Fibroblast of upper back skin (primary cell): Measurements from ENCODE around the gene OGA.

Source experiments
- DNase-seq: peaks from one replicate; pipeline ENCODE4 v3.0.0-alpha.2; 2013

OGA gene

DNA sequence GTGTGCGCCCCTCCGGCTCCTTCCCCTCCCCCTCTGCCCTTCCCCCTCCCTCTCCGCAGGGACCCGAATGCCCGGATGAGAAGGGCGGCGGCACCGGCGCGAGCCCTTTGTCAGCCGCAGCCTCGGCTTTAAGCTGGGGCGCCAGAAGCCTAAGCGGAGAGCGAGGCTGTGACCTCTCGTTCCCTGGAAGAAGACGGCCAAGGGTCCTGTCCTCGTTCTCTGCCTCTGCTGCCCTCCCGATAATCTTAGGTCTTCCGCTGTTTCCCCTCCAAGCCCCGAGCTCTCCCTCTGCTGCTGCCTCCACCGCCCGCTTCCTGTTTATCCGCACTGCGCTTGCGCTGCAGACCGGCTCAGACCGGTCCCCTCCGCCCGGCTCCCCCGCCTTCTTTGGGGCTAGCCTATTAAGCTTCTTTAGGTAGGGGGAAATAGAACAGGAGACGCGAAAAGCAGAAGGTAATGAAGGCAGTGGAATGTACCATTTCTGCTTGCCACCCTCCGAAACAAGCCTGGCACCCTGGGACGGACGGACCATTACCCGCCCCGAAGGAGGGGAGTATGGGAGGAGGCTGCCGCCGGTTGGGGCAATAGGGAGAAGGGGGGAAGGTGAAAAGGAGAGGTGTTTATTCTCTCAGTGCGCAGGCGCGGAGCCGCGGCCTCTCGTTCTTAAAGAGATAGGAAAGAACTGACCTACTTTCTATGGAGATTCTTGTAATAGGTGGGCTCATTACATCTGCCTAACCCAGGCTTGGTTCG, at the start of gene OGA:
Gene OGA, minus strand, starts transcription at position 326 of the 753 bp plus-strand sequence. CDS start 422 bp downstream, outside the sequence.
- peak; percentile 100 for DNase-seq

DNA sequence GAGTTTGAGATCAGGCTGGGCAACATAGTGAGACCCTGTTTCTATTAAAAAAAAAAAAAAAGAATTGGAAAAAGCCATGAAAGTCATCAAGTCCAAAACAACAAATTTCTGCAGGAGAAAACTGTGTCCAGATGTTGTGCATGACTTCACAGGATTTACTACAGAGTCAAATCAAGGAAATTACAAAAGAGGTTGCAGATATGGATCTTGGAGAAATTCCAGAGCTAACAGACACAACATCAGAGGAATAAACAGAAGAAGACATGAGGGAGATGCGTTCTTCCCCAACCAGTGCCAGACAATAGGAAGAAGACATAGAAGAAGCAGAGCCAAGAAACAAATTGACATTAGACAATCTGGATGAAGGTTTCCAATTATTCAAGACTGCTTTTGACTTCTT, 49.7 kb upstream of the OGA start:
- no peak for DNase-seq

DNA sequence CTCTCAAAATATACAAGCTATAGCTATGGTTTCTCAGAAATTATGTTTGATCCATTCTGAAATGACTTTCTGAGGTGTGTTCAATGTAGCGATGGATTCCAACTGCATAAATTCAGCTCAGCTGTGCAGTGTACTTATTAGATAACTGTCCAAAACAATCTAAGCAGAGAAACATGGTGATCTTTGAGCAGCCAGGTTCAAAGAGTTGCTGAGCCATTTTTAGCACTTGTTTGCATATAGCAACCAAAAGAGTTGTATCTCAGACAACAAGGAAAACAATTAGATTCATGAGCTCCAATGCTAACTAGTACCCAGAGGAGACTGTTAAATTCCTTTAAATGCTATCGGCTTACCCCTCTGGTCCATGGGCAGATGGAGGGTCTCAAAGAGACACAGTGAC, 41.3 kb upstream of the OGA start:
- DNase-seq, result no peak

DNA sequence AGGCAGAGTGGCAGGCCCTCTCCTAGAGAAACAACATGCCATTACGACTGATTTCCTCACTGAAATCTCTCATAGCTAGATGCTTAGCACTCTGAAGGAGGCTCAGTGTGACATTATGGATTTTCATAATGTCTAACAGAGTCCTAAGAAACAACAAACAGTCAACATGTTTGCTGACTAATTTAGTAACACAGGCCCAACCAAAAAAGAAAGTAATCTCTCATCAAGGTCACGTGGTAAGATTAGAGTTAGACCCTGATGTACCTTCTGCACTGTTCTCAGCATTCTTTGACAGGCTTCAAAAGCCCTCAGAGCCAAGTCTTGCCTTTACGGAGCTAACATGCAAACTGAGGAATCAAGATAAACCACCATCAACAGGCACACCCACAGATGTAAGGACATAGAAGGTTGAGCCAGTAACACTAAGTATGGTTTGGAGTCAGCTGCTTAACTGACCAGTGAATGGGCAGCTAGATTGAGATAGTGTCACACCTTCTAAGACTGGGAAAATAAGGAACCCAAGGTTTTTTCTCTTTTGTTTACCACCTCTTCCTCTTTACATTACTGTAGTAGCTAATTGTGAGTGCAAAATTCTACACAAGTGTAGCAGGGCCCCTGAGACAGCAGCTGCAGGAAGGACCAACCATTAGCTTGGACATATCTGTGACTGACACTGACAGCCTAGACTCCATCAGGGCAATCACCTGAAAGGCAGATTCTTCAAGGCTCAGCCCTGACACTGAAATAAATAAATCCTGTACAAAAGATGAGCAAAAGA, 40.7 kb upstream of the OGA start:
- DNase-seq, result no peak

DNA sequence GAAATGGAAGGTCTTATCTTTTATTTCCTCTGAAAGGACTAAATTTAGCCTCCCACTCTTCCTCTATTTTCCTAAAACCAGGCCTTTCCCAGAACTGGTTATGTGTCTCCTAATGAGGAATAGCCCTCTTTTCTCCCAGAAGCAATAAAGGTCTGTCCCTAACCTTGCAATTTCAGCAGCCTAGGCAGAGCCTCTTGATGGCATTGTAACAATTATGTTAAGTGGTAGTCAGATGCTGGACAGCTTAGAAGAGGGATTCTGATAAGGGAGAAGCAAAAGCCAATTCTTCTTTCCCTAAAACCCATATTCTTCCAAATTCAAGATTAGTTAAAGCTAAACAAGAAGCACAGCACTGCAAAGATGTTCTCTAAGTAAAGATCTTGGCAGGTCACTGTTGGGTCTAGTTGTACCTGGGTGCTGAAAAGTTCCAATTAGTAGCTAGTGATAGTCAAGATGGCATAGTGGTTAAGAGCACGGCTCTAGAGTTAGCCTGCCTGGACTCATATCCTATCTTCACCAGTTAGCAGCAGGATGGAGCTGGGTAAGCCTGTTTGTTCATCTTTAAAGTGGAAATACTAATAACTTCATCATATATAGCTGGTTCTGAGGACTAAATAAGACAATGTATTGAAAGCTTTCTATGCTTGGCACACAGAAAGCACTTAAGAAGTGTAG, 39.7 kb upstream of the OGA start:
- no peak for DNase-seq

DNA sequence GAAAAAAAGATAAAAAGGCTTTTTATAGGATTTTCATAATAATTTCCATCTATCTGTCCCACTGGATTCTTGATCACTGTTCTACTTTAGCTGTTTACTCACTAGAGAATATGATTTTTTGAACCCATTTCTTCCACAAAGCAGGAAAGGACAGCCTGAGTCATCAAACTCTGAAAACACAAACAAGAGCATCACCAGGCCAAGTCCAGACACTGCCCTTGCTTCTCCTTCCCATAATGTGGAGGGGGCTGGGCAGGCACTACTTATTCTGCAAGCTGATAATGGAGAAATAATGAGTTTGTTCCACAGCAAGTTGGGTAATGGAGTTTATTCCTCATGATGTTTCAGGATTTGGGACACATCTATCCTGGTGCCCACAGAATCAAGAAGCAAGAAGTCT, 38.4 kb upstream of the OGA start:
- DNase-seq, result no peak

DNA sequence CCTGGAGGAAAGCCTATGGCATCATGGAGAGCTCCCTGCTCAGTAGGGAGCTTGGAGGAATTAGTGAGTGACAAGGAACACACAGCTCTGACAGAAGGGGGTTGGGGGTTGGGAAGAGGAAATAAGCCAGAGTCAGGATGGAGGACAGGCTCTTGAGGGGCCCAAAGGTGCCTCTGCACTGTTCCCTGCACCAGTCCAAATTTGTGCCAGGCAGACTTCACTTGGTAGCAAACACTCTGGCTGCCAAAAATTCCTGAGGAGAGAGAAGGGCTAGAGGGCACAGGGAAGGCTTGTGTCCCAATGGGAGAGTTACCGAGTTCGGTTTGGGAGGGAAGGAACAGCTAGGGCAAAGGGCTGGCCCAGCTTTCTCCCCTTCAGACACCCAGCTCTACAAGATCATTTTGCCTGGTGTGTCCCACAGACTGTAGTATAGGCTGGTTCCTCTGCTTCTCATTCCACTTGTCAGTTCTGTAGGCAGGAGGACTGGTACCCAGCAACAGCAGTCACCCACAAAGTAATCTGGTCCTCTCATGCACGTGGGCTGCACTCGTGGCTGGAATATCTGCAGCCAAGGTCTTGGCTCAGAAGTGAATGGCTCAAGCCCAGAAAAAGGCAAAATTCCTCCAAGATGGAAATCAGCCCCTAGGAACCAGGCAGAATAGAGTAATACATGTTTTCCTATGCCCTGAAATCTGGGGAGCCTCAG, 33.3 kb upstream of the OGA start:
- no peak for DNase-seq

DNA sequence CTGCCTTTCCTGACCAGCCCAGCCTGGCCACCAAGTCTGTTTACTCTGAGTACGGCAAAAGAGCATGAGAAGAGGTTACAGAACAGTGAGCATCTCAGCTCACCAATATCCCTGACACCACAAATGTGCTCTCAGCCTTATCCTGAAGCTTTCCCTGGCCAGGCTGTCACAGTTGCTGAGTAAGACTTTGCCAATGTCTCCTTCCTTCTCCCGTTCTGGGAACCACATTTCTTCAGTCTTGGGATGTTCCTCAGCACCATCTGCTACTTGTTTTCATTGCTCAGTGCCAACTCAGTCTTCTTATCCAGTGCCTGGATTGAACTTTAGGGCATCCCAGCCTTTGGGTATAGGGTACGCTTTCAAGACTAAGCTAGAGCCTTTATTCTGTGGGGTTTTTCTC, 32.5 kb upstream of the OGA start:
- no peak for DNase-seq

DNA sequence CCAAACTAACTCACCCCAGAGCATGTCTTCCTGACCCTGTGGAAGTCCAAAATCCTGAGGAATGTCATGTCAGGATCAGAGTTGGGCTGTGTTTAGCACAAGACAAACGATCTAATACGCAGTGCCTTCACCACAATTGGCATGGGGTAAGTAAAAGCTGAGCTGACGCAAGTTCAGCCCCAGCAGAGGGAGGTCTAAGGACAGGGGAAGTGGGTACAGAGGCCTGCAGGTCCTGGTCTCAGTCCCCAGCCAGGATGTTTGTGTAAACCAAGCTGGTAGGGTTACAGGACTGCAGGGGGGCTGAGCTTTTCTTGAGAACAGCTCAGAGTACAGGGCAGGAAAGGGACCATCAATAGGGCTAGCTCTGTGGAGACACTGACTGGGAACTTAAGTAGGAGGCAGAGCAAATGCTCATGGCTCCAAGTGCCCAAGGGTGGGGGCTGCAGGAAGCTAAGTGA, 30.7 kb upstream of the OGA start:
- DNase-seq, result no peak

DNA sequence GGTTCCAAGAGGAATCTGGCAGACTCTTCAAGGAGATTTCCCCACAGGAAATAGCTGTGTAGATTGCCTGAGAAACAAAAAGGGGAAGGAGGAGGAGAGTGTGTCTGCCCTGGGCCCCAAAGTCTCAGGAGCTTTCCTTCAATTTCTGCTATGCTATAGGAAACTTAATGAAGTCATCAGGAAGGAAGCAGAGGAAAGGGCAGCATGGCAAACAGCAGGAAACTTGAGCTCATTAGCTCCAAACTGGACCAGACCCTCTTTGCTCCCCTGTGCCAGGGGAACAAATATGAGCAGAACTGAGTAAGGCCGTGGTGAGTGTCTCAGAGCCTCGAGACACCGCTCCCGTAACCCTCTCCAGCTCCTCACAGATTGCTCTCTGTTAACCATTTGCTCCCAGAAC, 30.2 kb upstream of the OGA start:
- DNase-seq, result no peak

DNA sequence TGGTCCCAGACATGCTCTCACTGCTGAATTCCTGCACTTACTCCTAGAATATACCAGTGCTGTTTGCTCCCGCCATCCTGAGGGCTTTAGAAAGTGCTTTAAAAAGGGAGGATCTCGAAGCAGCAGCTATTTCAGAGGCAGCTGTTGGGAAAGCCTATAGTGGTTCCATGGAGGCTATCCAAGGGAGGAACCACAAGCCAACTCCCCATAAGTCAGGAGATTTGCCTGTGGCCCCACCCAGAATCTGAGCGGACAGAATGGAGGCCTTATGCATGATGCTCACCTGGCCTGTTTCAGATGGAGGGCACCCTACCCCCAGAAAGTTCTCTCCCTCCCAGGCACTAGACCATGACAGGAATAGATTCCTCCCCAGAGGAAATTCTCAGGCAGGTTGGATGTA, 27.6 kb upstream of the OGA start:
- no peak for DNase-seq

DNA sequence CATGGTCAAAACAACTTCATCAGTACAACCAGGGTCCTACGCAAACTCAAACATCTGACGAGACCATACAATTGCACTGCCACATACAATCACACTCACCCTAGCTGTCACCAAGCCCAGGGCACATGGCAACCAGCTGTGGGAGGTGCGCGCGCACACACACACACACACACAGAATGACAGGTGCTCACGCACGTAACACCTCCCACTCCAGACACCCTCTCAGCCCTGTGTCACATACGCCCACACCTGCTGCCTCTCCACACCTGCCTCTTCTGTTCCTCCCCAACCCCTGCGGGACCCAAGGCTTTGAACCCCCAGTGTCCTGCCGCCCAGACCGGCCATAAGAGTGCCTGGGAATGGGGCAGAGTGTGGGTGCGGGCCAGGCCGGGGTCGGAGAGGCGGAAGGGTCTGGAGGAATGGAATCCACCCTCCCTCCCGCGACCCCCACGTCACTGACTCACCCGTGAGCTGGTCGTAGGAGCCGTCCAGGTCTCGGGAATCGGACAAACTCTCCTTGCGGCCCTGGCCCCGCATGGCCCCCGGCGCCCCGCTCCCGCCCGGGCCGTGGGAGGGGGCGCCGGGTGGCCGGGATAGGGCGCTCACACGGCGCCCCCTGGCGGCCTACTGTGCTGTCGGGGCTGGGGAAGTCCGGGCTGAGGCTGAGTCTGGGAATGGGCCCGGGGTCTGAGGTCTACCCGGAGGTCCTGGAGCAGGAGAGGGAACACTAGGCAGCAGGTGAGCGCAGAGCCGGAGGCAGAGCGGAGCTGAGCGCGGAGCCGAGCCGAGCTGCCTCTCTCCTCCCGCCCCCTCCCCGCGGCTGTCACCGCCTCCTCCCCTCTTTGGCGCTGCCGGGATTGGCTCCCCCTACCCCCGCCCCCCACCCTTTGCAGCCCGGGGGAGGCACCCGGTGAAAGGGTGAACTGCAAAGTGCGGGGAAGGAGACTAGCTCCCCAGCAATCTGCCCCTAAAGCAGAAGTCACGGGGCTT, 25.1 kb upstream of the OGA start, which contains the start of gene KCNIP2:
Gene KCNIP2, minus strand, starts transcription at position 769 of the 990 bp plus-strand sequence. Its CDS starts 232 bp downstream, at position 537.
- no peak for DNase-seq

DNA sequence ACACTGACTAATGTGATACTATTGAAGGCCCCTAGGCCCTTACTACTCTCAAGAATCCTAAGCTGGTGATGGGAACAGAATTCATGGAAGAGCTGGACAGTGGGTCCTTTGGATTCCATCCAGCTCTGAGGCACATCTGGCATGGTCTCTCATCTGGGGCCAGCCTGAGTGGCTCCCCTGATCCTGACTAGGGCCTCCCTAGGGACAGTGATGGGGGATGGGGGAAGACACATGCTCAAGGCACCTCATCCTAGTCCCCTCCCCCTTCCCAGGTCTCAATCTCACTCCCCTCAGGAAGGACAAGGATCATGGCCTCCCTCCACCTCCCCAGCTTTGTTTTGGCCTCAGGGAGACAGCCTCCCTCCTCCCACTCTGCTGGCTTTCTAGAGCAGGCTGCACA, 23.6 kb upstream of the OGA start:
- no peak for DNase-seq

DNA sequence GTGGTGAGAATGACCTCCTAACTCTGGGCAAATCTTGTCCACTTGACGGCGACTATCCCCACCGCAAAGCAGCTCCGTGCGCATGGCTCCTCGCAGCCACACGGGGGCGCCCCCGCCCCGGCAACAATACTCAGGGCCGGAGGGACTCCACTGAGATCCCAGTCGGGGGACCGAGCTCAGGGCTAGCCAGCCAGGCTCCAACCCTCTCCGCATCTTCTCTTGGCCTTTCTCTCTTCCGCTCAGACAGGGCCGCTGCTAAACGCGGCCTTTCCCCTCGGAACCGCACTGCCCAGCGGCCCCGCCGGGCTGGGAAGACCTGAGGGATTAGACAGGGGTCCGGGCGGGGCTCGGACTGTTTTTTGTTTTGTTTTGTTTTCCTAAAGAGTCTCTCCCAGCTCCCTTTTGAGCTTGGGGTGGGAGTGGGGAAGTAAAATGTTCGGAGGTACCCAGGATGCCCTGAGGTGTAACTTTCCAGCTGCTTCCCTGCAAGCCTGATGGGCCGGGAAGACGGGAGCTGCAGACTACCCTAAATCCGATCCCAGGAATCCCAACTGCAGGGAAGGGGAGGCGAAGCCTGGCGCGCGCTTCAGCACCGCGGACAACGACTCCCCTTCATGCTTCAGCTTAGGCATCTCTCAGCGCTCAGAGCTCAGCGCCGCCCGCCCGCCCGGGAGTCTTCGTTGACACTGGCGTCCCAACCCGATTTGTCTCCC, 22.7 kb upstream of the OGA start:
- peak; percentile 71 for DNase-seq

DNA sequence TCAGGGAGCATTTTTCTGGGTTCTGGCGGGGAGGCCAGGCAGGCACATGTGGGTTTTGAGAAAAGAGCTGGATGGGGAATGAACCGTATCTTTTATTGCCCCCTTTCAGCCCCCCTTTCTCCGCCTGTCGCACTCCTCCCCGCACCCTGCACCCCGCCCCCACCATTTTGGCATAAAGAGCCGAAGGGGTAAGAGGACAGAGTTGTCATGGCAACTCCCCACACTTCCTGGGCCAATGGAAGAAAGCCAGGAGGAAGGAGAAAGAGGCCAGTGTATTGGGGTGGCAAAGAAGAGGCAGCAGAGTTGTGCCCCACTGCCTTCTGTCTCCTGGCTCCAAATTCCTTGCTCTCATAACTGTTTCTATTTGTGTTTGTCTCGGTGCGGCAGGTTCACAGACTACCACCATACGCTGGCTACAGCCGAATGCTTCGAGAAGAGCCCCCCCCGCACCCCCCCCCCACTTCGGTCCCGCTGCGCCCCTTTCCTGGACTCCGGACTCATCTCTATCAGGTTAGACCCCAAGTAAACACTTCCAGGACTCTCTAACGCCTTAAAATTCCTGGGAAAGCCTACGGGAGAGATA, 21.9 kb upstream of the OGA start:
- peak; percentile 18 for DNase-seq

DNA sequence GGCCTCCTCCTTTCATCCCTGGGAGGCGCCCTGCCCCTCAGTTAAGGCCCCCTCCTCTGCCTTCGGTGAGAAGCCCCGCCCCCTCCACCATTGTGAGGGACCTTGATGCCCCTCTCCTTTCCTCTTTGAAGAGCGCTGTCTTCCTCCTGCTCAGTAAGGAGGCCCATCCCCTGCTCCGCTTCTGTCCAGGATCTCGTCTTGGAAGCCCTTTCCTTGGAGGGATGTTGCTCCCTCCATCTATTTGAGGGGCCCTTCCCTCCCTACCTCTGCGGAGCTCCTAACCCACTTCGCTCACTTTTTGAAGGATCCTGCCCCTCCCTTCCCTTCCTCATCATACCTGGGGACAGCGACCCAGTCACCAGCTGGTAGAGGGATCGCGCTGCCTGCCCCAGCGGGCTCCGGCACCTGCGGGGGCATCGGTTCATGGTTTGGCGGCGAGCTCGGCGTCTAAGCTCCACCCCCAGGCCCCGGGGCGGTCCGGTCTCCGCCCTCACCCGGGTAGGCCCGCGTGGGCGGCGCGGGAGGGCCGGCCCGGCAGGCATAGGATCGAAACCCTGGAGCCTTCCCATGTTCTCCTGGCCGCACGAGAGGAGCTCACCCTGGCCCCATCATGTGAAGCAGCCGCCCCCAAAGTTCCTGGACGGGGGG, 21.3 kb upstream of the OGA start:
- no peak for DNase-seq

DNA sequence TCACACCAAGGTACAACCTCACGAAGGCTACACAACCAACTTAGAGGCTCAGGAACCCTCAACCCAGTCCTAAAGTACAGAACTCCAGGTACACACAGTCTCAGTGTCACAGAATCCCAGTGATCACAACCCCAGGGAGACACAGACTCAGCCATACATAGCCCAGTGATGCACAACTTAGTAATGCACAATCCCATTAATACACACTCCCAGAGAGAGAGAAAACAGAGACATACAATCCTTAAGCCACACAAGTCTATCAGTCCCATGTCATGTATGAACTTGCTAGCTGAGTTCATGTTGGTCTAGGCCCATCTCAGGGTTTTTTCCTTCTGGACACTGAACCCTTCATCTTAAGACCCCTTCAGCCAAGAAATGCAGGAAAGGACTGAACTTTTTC, 20.8 kb upstream of the OGA start:
- DNase-seq, result no peak

DNA sequence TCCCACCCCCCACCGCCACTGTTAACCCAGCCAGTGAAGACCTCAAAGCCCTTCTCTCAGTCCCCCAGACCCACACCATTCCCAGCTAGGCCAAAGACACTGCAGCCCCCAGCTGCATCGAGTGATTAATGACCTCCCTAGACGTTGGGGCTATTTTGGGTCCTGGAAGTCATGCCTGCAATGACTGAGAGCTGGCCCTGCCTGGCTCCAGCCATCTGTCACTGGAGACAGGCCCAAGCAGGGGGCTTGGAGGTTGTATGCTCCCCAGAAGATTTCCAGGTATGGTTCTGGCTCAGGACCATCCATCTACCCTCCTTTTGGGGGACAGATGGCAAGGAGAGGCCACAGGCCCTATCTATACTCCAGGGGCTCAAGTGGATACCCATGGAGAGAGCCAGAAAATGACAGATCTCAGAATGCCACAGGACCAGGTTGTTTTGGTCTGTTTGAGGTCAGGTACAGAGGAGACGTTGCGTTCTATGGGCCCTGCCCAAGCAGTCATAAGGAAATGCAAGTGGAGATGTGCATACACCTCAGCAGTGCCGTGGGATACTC, 20.2 kb upstream of the OGA start:
- no peak for DNase-seq

DNA sequence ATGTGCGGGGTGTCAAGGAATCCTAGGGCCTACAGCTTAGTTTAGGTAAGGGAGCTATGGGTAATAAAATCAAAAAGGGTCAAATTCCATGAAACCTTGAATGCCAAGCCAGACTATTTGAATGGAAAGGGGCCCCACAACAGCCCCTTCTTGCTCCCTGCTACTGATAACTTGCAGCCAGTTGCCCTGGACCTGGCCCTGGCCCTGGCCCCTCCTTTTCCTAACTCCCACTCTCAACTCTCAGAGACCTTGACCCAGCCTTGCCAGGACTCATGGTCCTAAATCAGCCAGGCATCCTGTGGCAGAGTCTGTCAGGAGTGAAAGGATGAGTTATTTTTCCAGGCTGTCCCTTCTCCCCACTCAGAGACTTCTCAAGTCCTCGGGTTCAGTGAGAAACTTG, 19.5 kb upstream of the OGA start:
- DNase-seq, result no peak

DNA sequence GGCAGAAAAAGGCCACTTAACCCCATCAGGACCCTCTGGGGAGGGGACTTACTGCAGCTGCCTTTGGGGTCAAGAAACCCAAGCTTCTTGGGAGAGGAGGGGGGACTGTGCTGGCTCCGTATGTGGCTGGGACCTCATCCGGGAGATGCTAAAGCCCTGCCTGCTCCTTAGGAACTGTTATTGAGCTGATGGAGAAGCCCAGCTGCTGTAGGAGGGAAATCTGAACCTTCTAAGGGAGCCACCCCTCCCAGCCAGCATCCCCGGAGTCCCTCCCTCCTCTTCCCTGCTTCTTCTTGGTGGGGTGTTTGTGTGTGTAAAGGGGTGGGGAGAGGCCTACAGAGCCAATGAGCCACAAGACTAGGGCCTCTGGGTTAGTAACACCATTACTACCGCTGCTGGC, 17.1 kb upstream of the OGA start:
- no peak for DNase-seq
